Neural cell (in vitro differentiated cells): Measurements from ENCODE around the gene MRPL12. TPM values are rescaled to one million over a fixed set of nuclear protein-coding genes. Genes with fewer than 3 reads are reported as not detected.
"Not testable (repeated sequence)": the region's sequence is repeated elsewhere in the genome, so short reads cannot be mapped to it uniquely, and the experiment has no call there.

Experiments
- H2AFZ ChIP-seq: fragments of 200-600, 300-800 bp; sonication (generic), shearing (Covaris generic); 2 replicates; pipeline ENCODE4 v1.6.0; 2014; ENCODE audit warnings: low read depth, mild to moderate bottlenecking, antibody characterized with exemption, low read length, moderate library complexity
- H3F3A ChIP-seq: fragments of 200-600 bp; shearing (Covaris generic); 2 replicates; pipeline ENCODE4 v1.6.1; 2016; ENCODE audit warnings: mild to moderate bottlenecking, moderate library complexity, mixed read lengths, antibody characterized with exemption, low read length; ENCODE audit not compliant: insufficient read depth, poor library complexity, severe bottlenecking
- H3K27ac ChIP-seq: fragments of 200-600, 300-800 bp; sonication (generic), shearing (Covaris generic); 2 replicates; pipeline ENCODE4 v1.5.1; 2014; ENCODE audit warnings: mild to moderate bottlenecking, low read length, moderate library complexity
- H3K27me3 ChIP-seq: fragments of 300-800, 200-600 bp; sonication (generic), shearing (Covaris generic); 2 replicates; pipeline ENCODE4 v1.6.0; 2014; ENCODE audit warnings: mild to moderate bottlenecking, low read depth, low read length, moderate library complexity; ENCODE audit not compliant: insufficient read depth
- H3K36me3 ChIP-seq: fragments of 300-800, 200-600 bp; sonication (generic), shearing (Covaris generic); 2 replicates; pipeline ENCODE4 v1.5.1; 2014; ENCODE audit warnings: mild to moderate bottlenecking, antibody characterized with exemption, low read length, moderate library complexity; ENCODE audit not compliant: insufficient read depth
- H3K4me2 ChIP-seq: fragments of 300-800, 200-600 bp; sonication (generic), shearing (Covaris generic); 2 replicates; pipeline ENCODE4 v1.6.0; 2014; ENCODE audit warnings: mild to moderate bottlenecking, low read length
- H3K4me3 ChIP-seq: fragments of 300-800, 200-600 bp; sonication (generic), shearing (Covaris generic); 2 replicates; pipeline ENCODE4 v1.5.1; 2014; ENCODE audit warnings: mild to moderate bottlenecking, low read length, moderate library complexity
- H3K79me2 ChIP-seq: fragments of 200-600 bp; shearing (Covaris generic); replicated peaks from 2 replicates; pipeline ENCODE4 v1.6.0; 2014; ENCODE audit warnings: mild to moderate bottlenecking, low read length, moderate library complexity; ENCODE audit not compliant: insufficient read depth
- H3K9ac ChIP-seq: fragments of 300-800, 200-600 bp; sonication (generic), shearing (Covaris generic); 2 replicates; pipeline ENCODE4 v1.6.1; 2016; ENCODE audit warnings: mild to moderate bottlenecking, low read length, mixed read lengths
- H3K9me2 ChIP-seq: fragments of 200-600 bp; shearing (Covaris generic); 2 replicates; pipeline ENCODE4 v1.6.1; 2016; ENCODE audit warnings: mild to moderate bottlenecking, low read length, mixed read lengths; ENCODE audit not compliant: insufficient read depth
- H3K9me3 ChIP-seq: fragments of 200-600, 300-800 bp; sonication (generic), shearing (Covaris generic); 2 replicates; pipeline ENCODE4 v1.6.1; 2016; ENCODE audit warnings: mild to moderate bottlenecking, mixed run types, low read length, moderate library complexity, mixed read lengths
- H4K20me1 ChIP-seq: fragments of 200-600 bp; shearing (Covaris generic); 2 replicates; pipeline ENCODE4 v1.6.1; 2016; ENCODE audit warnings: mild to moderate bottlenecking, mixed run types; ENCODE audit not compliant: insufficient read depth
- CTCF ChIP-seq: fragments of 450-650 bp; IDR thresholded peaks from 2 replicates; pipeline ENCODE4 v1.5.1; 2014; ENCODE audit warnings: antibody characterized with exemption, mild to moderate bottlenecking, moderate library complexity; ENCODE audit not compliant: poor library complexity, severe bottlenecking
- POLR2AphosphoS5 ChIP-seq: IDR thresholded peaks from 2 replicates; pipeline ENCODE4 v1.6.1; 2012
- REST ChIP-seq: IDR thresholded peaks from 2 replicates; pipeline ENCODE4 v1.6.1; 2012; ENCODE audit warnings: borderline replicate concordance
- SMC3 ChIP-seq: fragments of 450-650 bp; conservative IDR thresholded peaks from 2 replicates; pipeline ENCODE4 v1.6.1; 2014; ENCODE audit warnings: antibody characterized with exemption, mild to moderate bottlenecking, moderate library complexity; ENCODE audit not compliant: poor library complexity
- TAF1 ChIP-seq: IDR thresholded peaks from 2 replicates; pipeline ENCODE4 v1.6.1; 2012; ENCODE audit warnings: low read depth
- polyA plus RNA-seq: library from polyadenylated mRNA; depleted of rRNA; stranded (reverse); fragments of >200 nt; gene quantifications from 2 replicates; pipeline ENCODE4 v1.2.3, GENCODE V29; 2014

Gene MRPL12
- polyA plus RNA-seq, 1 donor from 2014 or later: 10.4 TPM

GRCh38 chr17:81673561-81674258 is 29.5 kb upstream of the MRPL12 start:
- Histone ChIP-seq H3K9me3 (no peaks in the 10 kb centered on the region), H3K9me2 (no peaks in the 10 kb centered on the region), H3K9ac (no peak overlapping the region), H3K27ac (no peak overlapping the region), H3K36me3 (no peaks in the 10 kb centered on the region), H3K4me2 (no peak overlapping the region), H3F3A (no peaks in the 10 kb centered on the region), H3K79me2 (no peaks in the 10 kb centered on the region), H2AFZ (no peak overlapping the region), H3K4me3 (no peak overlapping the region), H4K20me1 (no peaks in the 10 kb centered on the region), H3K27me3 (no peaks in the 10 kb centered on the region)
- TF ChIP-seq TAF1: no peak

- not testable (repeated sequence) for H3K4me2 ChIP-seq, H3K27me3 ChIP-seq, H3K36me3 ChIP-seq, H3K4me3 ChIP-seq, H4K20me1 ChIP-seq, H3K27ac ChIP-seq, H3K9ac ChIP-seq, H3K79me2 ChIP-seq, H3K9me2 ChIP-seq, H3F3A ChIP-seq, H2AFZ ChIP-seq, H3K9me3 ChIP-seq
- TF ChIP-seq SMC3: peak; percentile 51
- peak; percentile 61 for TF ChIP-seq CTCF
Measured at GRCh38 chr17:81675515-81676221, 27.5 kb upstream of the MRPL12 start.

- H3K27ac ChIP-seq: no peak overlapping the region
- no peak overlapping the region for H2AFZ ChIP-seq
- peaks cover 5% of the 10 kb centered on the region for H3K79me2 ChIP-seq
- no peaks in the 10 kb centered on the region for H3K9me2 ChIP-seq
- H3K36me3 ChIP-seq: no peaks in the 10 kb centered on the region
- no peak overlapping the region for H3K4me2 ChIP-seq
- TF ChIP-seq REST (no peak), TAF1 (no peak), POLR2AphosphoS5 (no peak), SMC3 (no peak)
- H3K9ac ChIP-seq: no peak overlapping the region
- no peak overlapping the region for H3K4me3 ChIP-seq
- H3F3A ChIP-seq: no peaks in the 10 kb centered on the region
- H4K20me1 ChIP-seq: no peaks in the 10 kb centered on the region
- no peaks in the 10 kb centered on the region for H3K9me3 ChIP-seq
- no peaks in the 10 kb centered on the region for H3K27me3 ChIP-seq
Measured at GRCh38 chr17:81676906-81677305, 26.3 kb upstream of the MRPL12 start.
